HG03378 (cell line): ENCODE data around the gene ENPP1.
"Not testable (repeated sequence)": the region's sequence is repeated elsewhere in the genome, so short reads cannot be mapped to it uniquely, and the experiment has no call there.

ENCODE experiments used
- ATAC-seq: cut with Tn5 transposase; IDR thresholded peaks from one replicate; pipeline ENCODE4 v1.9.1; 2021; ENCODE audit warnings: mild to moderate bottlenecking, moderate library complexity; ENCODE audit not compliant: unreplicated experiment

ENPP1 gene

GRCh38 chr6:131914234-131914633 lies 106.4 kb downstream of the ENPP1 start:
- no peak for ATAC-seq

- ATAC-seq = peak; percentile 80
Measured at GRCh38 chr6:131914967-131915751, 107.3 kb downstream of the ENPP1 start.

GRCh38 chr6:131916091-131916796 lies 108.4 kb downstream of the ENPP1 start:
- ATAC-seq = not testable (repeated sequence)

- no peak for ATAC-seq
Measured at GRCh38 chr6:131916847-131917246, 109.0 kb downstream of the ENPP1 start.

GRCh38 chr6:131917318-131917717 lies 109.5 kb downstream of the ENPP1 start:
- ATAC-seq = no peak

- no peak for ATAC-seq
Measured at GRCh38 chr6:131917763-131918649, 110.2 kb downstream of the ENPP1 start.

- ATAC-seq = no peak
Measured at GRCh38 chr6:131918650-131919355, 111.0 kb downstream of the ENPP1 start.

- no peak for ATAC-seq
Measured at GRCh38 chr6:131920656-131921055, 112.8 kb downstream of the ENPP1 start.

- ATAC-seq = no peak
Measured at GRCh38 chr6:131923356-131923755, 115.5 kb downstream of the ENPP1 start.

GRCh38 chr6:131924881-131925474 lies 117.2 kb downstream of the ENPP1 start:
- no peak for ATAC-seq

- ATAC-seq = no peak
Measured at GRCh38 chr6:131929264-131929663, 121.4 kb downstream of the ENPP1 start.

- no peak for ATAC-seq
Measured at GRCh38 chr6:131929976-131930375, 122.2 kb downstream of the ENPP1 start.

- no peak for ATAC-seq
Measured at GRCh38 chr6:131931063-131931750, 123.4 kb downstream of the ENPP1 start.

GRCh38 chr6:131936156-131936555 lies 128.3 kb downstream of the ENPP1 start:
- ATAC-seq = no peak

- no peak for ATAC-seq
Measured at GRCh38 chr6:131937226-131937625, 129.4 kb downstream of the ENPP1 start.

- ATAC-seq = no peak
Measured at GRCh38 chr6:131937703-131938631, 130.1 kb downstream of the ENPP1 start.
